Measurements from ENCODE around the gene HOXA1. TPM values are rescaled to one million over a fixed set of nuclear protein-coding genes. Genes with fewer than 3 reads are reported as not detected.

HOXA1 gene
- total RNA-seq, 2 experiments from 2014 or later: 0.14 to 0.22 TPM

Other genes with a start within 250 kb of the HOXA1 start
- 1 to 10 TPM in 1 of 2 experiments, under 1 TPM in 1; 0.91 to 1.2 TPM for gene SKAP2, start 231.4 kb downstream of the HOXA1 start, total RNA-seq
- gene HOXA2, start 6.7 kb upstream of the HOXA1 start, total RNA-seq: not detected
- not detected for gene HOXA4, start 34.8 kb upstream of the HOXA1 start, total RNA-seq
- not detected for gene HOXA5, start 47.7 kb upstream of the HOXA1 start, total RNA-seq
- gene HOXA6, start 51.8 kb upstream of the HOXA1 start, total RNA-seq: not detected
- gene HOXA3, start 56.6 kb upstream of the HOXA1 start, total RNA-seq: not detected
- gene HOXA7, start 60.7 kb upstream of the HOXA1 start, total RNA-seq: not detected
- gene HOXA9, start 69.5 kb upstream of the HOXA1 start, total RNA-seq: not detected
- gene HOXA10, start 78.3 kb upstream of the HOXA1 start, total RNA-seq: not detected
- gene HOXA11, start 89.2 kb upstream of the HOXA1 start, total RNA-seq: not detected
- not detected for gene HOXA13, start 104.1 kb upstream of the HOXA1 start, total RNA-seq
- gene EVX1, start 146.8 kb upstream of the HOXA1 start, total RNA-seq: under 1 TPM; 0.25 to 0.33 TPM